Neural progenitor cell (in vitro differentiated cells): Measurements from ENCODE around the gene ADCY4.

ENCODE experiments used
- EZH2 ChIP-seq: fragments of 200-600 bp; sonication (generic); IDR thresholded peaks from 2 replicates; pipeline ENCODE4 v1.6.1; 2017; ENCODE audit warnings: antibody characterized with exemption, mild to moderate bottlenecking, moderate library complexity
- EZH2phosphoT487 ChIP-seq: fragments of 200-600 bp; sonication (generic); IDR thresholded peaks from 2 replicates; pipeline ENCODE4 v1.6.1; 2017; ENCODE audit warnings: antibody characterized with exemption
- TF ChIP-seq, protein P1 (sequence below): fragments of 200-600 bp; sonication (generic); IDR thresholded peaks from 2 replicates; pipeline ENCODE4 v1.5.1; 2017; ENCODE audit warnings: antibody characterized with exemption, mild to moderate bottlenecking

DNA sequence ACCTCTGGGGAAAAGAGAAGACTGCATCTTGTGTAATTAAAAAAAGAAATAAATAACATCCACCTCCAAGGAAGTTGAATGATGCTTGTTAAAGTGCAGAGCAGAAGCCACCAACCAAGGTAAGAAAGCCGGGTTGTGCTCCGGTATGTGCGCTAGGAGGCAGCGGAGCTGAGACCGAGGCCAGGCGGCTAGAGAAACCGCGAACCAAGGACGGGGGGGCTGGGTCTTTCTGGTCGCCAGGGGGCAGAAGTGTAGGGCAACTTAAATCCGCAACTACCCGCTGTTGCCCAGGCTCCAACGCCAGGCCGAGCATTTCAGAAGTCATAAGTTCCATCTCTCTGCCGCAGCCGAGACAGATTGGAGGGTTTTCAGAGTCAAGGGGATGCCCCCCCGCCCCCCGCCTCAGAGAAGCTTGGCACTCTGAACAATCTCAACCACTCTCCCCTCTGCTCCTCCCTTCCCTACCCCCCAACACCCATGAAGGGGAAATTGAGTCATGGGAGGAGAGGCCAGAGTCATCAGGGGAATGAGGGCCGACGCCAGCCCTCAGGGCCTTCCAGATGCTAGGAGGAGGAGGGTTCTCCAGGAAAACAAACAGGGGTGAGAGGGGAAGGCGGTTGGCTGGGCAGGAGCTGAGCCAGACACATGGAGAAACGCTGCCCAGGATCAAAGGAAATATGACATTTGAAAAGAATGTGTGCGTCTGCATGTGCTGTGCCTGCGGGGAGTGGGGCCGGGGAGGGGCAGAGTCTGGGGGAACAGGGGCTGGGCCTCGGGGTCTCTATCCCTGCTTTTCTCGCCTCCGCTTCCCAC, 30.9 kb upstream of the ADCY4 start:
- TF ChIP-seq EZH2, result no peak
- TF ChIP-seq, protein P1, sequence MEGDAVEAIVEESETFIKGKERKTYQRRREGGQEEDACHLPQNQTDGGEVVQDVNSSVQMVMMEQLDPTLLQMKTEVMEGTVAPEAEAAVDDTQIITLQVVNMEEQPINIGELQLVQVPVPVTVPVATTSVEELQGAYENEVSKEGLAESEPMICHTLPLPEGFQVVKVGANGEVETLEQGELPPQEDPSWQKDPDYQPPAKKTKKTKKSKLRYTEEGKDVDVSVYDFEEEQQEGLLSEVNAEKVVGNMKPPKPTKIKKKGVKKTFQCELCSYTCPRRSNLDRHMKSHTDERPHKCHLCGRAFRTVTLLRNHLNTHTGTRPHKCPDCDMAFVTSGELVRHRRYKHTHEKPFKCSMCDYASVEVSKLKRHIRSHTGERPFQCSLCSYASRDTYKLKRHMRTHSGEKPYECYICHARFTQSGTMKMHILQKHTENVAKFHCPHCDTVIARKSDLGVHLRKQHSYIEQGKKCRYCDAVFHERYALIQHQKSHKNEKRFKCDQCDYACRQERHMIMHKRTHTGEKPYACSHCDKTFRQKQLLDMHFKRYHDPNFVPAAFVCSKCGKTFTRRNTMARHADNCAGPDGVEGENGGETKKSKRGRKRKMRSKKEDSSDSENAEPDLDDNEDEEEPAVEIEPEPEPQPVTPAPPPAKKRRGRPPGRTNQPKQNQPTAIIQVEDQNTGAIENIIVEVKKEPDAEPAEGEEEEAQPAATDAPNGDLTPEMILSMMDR, result peak; percentile 89
- TF ChIP-seq EZH2phosphoT487, result no peak
